ENCODE data around the gene COL25A1.

COL25A1 gene

GRCh38 chr4:109183931-109184490 lies 118.4 kb downstream of the COL25A1 start:
- Histone ChIP-seq H3K9me3 (ENCODE audit: control insufficient read depth, insufficient read depth, low read length) (no peaks in the 10 kb centered on the region), H3K9ac (ENCODE audit: low read depth, low read length) (no peak overlapping the region), H3K36me3 (ENCODE audit: control insufficient read depth, insufficient read depth, low read length) (no peaks in the 10 kb centered on the region), H3K4me1 (ENCODE audit: control insufficient read depth, insufficient read depth, low read length) (peaks cover 12% of the 10 kb centered on the region), H3K4me3 (ENCODE audit: low read depth, low read length) (no peak overlapping the region), H3K27me3 (ENCODE audit: control insufficient read depth, insufficient read depth, low read length) (no peaks in the 10 kb centered on the region)

GRCh38 chr4:109182696-109183095 lies 119.8 kb downstream of the COL25A1 start:
- Histone ChIP-seq H3K4me1 (ENCODE audit: control insufficient read depth, insufficient read depth, low read length) (peaks cover 14% of the 10 kb centered on the region), H3K4me3 (ENCODE audit: low read depth, low read length) (no peak overlapping the region)

GRCh38 chr4:109179061-109179460 lies 123.4 kb downstream of the COL25A1 start:
- Histone ChIP-seq H3K9me3 (ENCODE audit: control insufficient read depth, insufficient read depth, low read length) (no peaks in the 10 kb centered on the region), H3K9ac (ENCODE audit: low read depth, low read length) (no peak overlapping the region), H3K36me3 (ENCODE audit: control insufficient read depth, insufficient read depth, low read length) (no peaks in the 10 kb centered on the region), H3K4me3 (ENCODE audit: low read depth, low read length) (no peak overlapping the region), H3K27me3 (ENCODE audit: control insufficient read depth, insufficient read depth, low read length) (no peaks in the 10 kb centered on the region), H3K4me1 (ENCODE audit: control insufficient read depth, insufficient read depth, low read length) (peaks cover 13% of the 10 kb centered on the region)

More at GRCh38 chr4:109182696-109183095, 119.8 kb downstream of the COL25A1 start:
- Histone ChIP-seq H3K36me3 (ENCODE audit: control insufficient read depth, insufficient read depth, low read length) (no peaks in the 10 kb centered on the region), H3K9ac (ENCODE audit: low read depth, low read length) (no peak overlapping the region), H3K9me3 (ENCODE audit: control insufficient read depth, insufficient read depth, low read length) (no peaks in the 10 kb centered on the region), H3K27me3 (ENCODE audit: control insufficient read depth, insufficient read depth, low read length) (no peaks in the 10 kb centered on the region)

- no peaks in the 10 kb centered on the region for H3K36me3 ChIP-seq (ENCODE audit: control insufficient read depth, insufficient read depth, low read length)
- H3K9me3 ChIP-seq (ENCODE audit: control insufficient read depth, insufficient read depth, low read length) = no peaks in the 10 kb centered on the region
- no peak overlapping the region for H3K4me3 ChIP-seq (ENCODE audit: low read depth, low read length)
- H3K27me3 ChIP-seq (ENCODE audit: control insufficient read depth, insufficient read depth, low read length) = no peaks in the 10 kb centered on the region
- no peak overlapping the region for H3K9ac ChIP-seq (ENCODE audit: low read depth, low read length)
- peaks cover 13% of the 10 kb centered on the region for H3K4me1 ChIP-seq (ENCODE audit: control insufficient read depth, insufficient read depth, low read length)
These were observed 125.2 kb downstream of the COL25A1 start for GRCh38 chr4:109177096-109177810.

- H3K4me1 ChIP-seq (ENCODE audit: control insufficient read depth, insufficient read depth, low read length) = peaks cover 11% of the 10 kb centered on the region
- H3K36me3 ChIP-seq (ENCODE audit: control insufficient read depth, insufficient read depth, low read length) = no peaks in the 10 kb centered on the region
- no peaks in the 10 kb centered on the region for H3K9me3 ChIP-seq (ENCODE audit: control insufficient read depth, insufficient read depth, low read length)
- H3K9ac ChIP-seq (ENCODE audit: low read depth, low read length) = no peak overlapping the region
- no peaks in the 10 kb centered on the region for H3K27me3 ChIP-seq (ENCODE audit: control insufficient read depth, insufficient read depth, low read length)
- H3K4me3 ChIP-seq (ENCODE audit: low read depth, low read length) = no peak overlapping the region
These were observed 128.1 kb downstream of the COL25A1 start for GRCh38 chr4:109174224-109174953.

- H3K4me3 ChIP-seq (ENCODE audit: low read depth, low read length) = no peak overlapping the region
- H3K27me3 ChIP-seq (ENCODE audit: control insufficient read depth, insufficient read depth, low read length) = no peaks in the 10 kb centered on the region
- no peaks in the 10 kb centered on the region for H3K36me3 ChIP-seq (ENCODE audit: control insufficient read depth, insufficient read depth, low read length)
- H3K9me3 ChIP-seq (ENCODE audit: control insufficient read depth, insufficient read depth, low read length) = no peaks in the 10 kb centered on the region
- peaks cover 7% of the 10 kb centered on the region for H3K4me1 ChIP-seq (ENCODE audit: control insufficient read depth, insufficient read depth, low read length)
- no peak overlapping the region for H3K9ac ChIP-seq (ENCODE audit: low read depth, low read length)
These were observed 130.2 kb downstream of the COL25A1 start for GRCh38 chr4:109172301-109172700.

GRCh38 chr4:109171070-109171469 lies 131.4 kb downstream of the COL25A1 start:
- Histone ChIP-seq H3K4me3 (ENCODE audit: low read depth, low read length) (no peak overlapping the region), H3K27me3 (ENCODE audit: control insufficient read depth, insufficient read depth, low read length) (no peaks in the 10 kb centered on the region)

GRCh38 chr4:109169170-109169569 lies 133.3 kb downstream of the COL25A1 start:
- Histone ChIP-seq H3K9ac (ENCODE audit: low read depth, low read length) (no peak overlapping the region), H3K36me3 (ENCODE audit: control insufficient read depth, insufficient read depth, low read length) (no peaks in the 10 kb centered on the region), H3K9me3 (ENCODE audit: control insufficient read depth, insufficient read depth, low read length) (no peaks in the 10 kb centered on the region), H3K4me3 (ENCODE audit: low read depth, low read length) (no peak overlapping the region), H3K27me3 (ENCODE audit: control insufficient read depth, insufficient read depth, low read length) (no peaks in the 10 kb centered on the region), H3K4me1 (ENCODE audit: control insufficient read depth, insufficient read depth, low read length) (peaks cover 1% of the 10 kb centered on the region)

More at GRCh38 chr4:109171070-109171469, 131.4 kb downstream of the COL25A1 start:
- Histone ChIP-seq H3K36me3 (ENCODE audit: control insufficient read depth, insufficient read depth, low read length) (no peaks in the 10 kb centered on the region), H3K9ac (ENCODE audit: low read depth, low read length) (no peak overlapping the region), H3K9me3 (ENCODE audit: control insufficient read depth, insufficient read depth, low read length) (no peaks in the 10 kb centered on the region), H3K4me1 (ENCODE audit: control insufficient read depth, insufficient read depth, low read length) (no peaks in the 10 kb centered on the region)

GRCh38 chr4:109166586-109166985 lies 135.9 kb downstream of the COL25A1 start:
- Histone ChIP-seq H3K36me3 (ENCODE audit: control insufficient read depth, insufficient read depth, low read length) (no peaks in the 10 kb centered on the region), H3K27me3 (ENCODE audit: control insufficient read depth, insufficient read depth, low read length) (no peaks in the 10 kb centered on the region), H3K4me3 (ENCODE audit: low read depth, low read length) (no peak overlapping the region), H3K4me1 (ENCODE audit: control insufficient read depth, insufficient read depth, low read length) (peaks cover 3% of the 10 kb centered on the region), H3K9me3 (ENCODE audit: control insufficient read depth, insufficient read depth, low read length) (no peaks in the 10 kb centered on the region), H3K9ac (ENCODE audit: low read depth, low read length) (no peak overlapping the region)

GRCh38 chr4:109166126-109166525 lies 136.3 kb downstream of the COL25A1 start:
- no peaks in the 10 kb centered on the region for H3K27me3 ChIP-seq (ENCODE audit: control insufficient read depth, insufficient read depth, low read length)
- H3K4me3 ChIP-seq (ENCODE audit: low read depth, low read length) = no peak overlapping the region
- H3K9me3 ChIP-seq (ENCODE audit: control insufficient read depth, insufficient read depth, low read length) = no peaks in the 10 kb centered on the region
- no peaks in the 10 kb centered on the region for H3K36me3 ChIP-seq (ENCODE audit: control insufficient read depth, insufficient read depth, low read length)
- no peak overlapping the region for H3K9ac ChIP-seq (ENCODE audit: low read depth, low read length)
- H3K4me1 ChIP-seq (ENCODE audit: control insufficient read depth, insufficient read depth, low read length) = peaks cover 3% of the 10 kb centered on the region

GRCh38 chr4:109164011-109164410 lies 138.4 kb downstream of the COL25A1 start:
- Histone ChIP-seq H3K4me1 (ENCODE audit: control insufficient read depth, insufficient read depth, low read length) (peaks cover 3% of the 10 kb centered on the region), H3K9ac (ENCODE audit: low read depth, low read length) (no peak overlapping the region), H3K9me3 (ENCODE audit: control insufficient read depth, insufficient read depth, low read length) (no peaks in the 10 kb centered on the region), H3K36me3 (ENCODE audit: control insufficient read depth, insufficient read depth, low read length) (no peaks in the 10 kb centered on the region), H3K27me3 (ENCODE audit: control insufficient read depth, insufficient read depth, low read length) (no peaks in the 10 kb centered on the region), H3K4me3 (ENCODE audit: low read depth, low read length) (no peak overlapping the region)

- H3K4me1 ChIP-seq (ENCODE audit: control insufficient read depth, insufficient read depth, low read length) = peaks cover 3% of the 10 kb centered on the region
- no peak overlapping the region for H3K4me3 ChIP-seq (ENCODE audit: low read depth, low read length)
- no peaks in the 10 kb centered on the region for H3K36me3 ChIP-seq (ENCODE audit: control insufficient read depth, insufficient read depth, low read length)
- H3K9ac ChIP-seq (ENCODE audit: low read depth, low read length) = no peak overlapping the region
- no peaks in the 10 kb centered on the region for H3K27me3 ChIP-seq (ENCODE audit: control insufficient read depth, insufficient read depth, low read length)
- H3K9me3 ChIP-seq (ENCODE audit: control insufficient read depth, insufficient read depth, low read length) = no peaks in the 10 kb centered on the region
These were observed 139.0 kb downstream of the COL25A1 start for GRCh38 chr4:109163493-109163892.

All from iPS-15b (cell line).